ENCODE results near the gene LURAP1L. TPM values are rescaled to one million over a fixed set of nuclear protein-coding genes. Genes with fewer than 3 reads are reported as not detected.

The LURAP1L gene
- total RNA-seq, 1 donor from 2014 or later, result 13.3 TPM

DNA sequence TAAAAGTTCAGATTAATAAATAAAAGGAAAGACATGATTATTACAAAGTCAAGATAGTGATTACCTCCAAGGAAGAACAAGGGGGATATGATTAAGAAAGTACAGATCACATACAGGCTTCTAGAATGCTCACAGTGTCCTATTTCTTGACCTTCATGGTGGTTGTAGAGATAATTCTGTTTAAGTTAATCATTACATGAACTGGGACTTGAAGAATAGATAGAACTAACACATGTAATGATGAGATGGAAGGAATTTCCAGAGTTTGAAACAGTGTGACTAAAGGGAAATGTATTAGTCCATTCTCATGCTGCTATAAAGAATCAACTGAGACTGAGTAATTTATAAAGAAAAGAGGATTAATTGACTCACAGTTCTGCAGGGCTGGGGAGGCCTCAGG lies 72.7 kb downstream of the LURAP1L start:
- H3K27ac ChIP-seq (ENCODE audit: low read depth, low read length), result no peak overlapping the region
- no peaks in the 10 kb centered on the region for H3K36me3 ChIP-seq (ENCODE audit: insufficient read depth, low read length)
- H3K9ac ChIP-seq (ENCODE audit: low read length), result no peak overlapping the region
- Mint-ChIP-seq H3K4me3 (ENCODE audit: unreplicated experiment) (no peak overlapping the region), H3K27ac (ENCODE audit: unreplicated experiment) (no peak overlapping the region), H3K36me3 (ENCODE audit: low read depth, unreplicated experiment) (no peaks in the 10 kb centered on the region), H3K27me3 (ENCODE audit: low read depth, unreplicated experiment) (no peaks in the 10 kb centered on the region), H3K9me3 (ENCODE audit: unreplicated experiment) (peaks cover 3% of the 10 kb centered on the region), H3K4me1 (ENCODE audit: low read depth, unreplicated experiment) (no peaks in the 10 kb centered on the region)
- H2AFZ ChIP-seq (ENCODE audit: low read depth, low read length), result no peak overlapping the region
- DNase-seq (ENCODE audit: low read depth), result no peak
- TF ChIP-seq EZH2 (IDR thresholded peaks at IDR 0.05; ENCODE audit: insufficient read depth, low read length), result no peak
- TF ChIP-seq, protein P1, sequence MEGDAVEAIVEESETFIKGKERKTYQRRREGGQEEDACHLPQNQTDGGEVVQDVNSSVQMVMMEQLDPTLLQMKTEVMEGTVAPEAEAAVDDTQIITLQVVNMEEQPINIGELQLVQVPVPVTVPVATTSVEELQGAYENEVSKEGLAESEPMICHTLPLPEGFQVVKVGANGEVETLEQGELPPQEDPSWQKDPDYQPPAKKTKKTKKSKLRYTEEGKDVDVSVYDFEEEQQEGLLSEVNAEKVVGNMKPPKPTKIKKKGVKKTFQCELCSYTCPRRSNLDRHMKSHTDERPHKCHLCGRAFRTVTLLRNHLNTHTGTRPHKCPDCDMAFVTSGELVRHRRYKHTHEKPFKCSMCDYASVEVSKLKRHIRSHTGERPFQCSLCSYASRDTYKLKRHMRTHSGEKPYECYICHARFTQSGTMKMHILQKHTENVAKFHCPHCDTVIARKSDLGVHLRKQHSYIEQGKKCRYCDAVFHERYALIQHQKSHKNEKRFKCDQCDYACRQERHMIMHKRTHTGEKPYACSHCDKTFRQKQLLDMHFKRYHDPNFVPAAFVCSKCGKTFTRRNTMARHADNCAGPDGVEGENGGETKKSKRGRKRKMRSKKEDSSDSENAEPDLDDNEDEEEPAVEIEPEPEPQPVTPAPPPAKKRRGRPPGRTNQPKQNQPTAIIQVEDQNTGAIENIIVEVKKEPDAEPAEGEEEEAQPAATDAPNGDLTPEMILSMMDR (IDR thresholded peaks at IDR 0.05; ENCODE audit: insufficient read depth, low read depth, low read length), result no peak
- H3K4me2 ChIP-seq (ENCODE audit: low read length), result no peak overlapping the region
- H3K79me2 ChIP-seq (ENCODE audit: insufficient read depth, low read length), result no peaks in the 10 kb centered on the region
- H3K4me3 ChIP-seq (ENCODE audit: insufficient read depth, low read depth, low read length), result no peak overlapping the region
- FAIRE-seq, result no peak
- no peaks in the 10 kb centered on the region for H3K27me3 ChIP-seq (ENCODE audit: insufficient read depth, low read length)
- H3K4me1 ChIP-seq (ENCODE audit: insufficient read depth, low read length), result no peaks in the 10 kb centered on the region
- no peaks in the 10 kb centered on the region for H3K9me3 ChIP-seq (ENCODE audit: insufficient read depth, low read depth, low read length)
- no peaks in the 10 kb centered on the region for H4K20me1 ChIP-seq (ENCODE audit: insufficient read depth, low read length)

DNA sequence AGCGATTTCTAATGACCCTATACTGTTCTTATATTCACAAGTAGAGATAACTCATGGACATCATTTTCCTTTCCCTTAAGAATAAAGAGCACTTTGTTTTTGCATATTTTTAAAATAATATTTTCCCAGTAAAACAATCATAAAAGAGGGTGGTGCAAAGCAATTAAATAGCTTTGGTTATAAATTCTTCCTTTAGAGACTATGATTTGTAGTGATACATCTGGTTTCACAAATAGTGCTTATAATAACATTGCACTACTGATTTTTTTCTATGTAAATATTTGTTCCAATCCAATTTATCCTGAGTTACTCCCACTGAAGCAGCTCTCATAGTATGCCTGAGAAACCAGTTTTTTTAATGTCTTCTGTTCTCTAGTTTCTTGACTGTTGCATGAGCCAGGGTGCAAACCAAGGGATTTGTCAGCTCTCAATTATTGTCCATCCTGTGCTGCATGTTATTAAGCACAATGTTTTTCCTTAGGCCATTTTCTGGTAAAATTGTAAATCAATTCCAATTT lies 74.7 kb downstream of the LURAP1L start:
- no peak overlapping the region for H3K27ac ChIP-seq (ENCODE audit: low read depth, low read length)
- H3K4me3 ChIP-seq (ENCODE audit: insufficient read depth, low read depth, low read length), result no peak overlapping the region
- Mint-ChIP-seq H3K9me3 (ENCODE audit: unreplicated experiment) (peaks cover 3% of the 10 kb centered on the region), H3K36me3 (ENCODE audit: low read depth, unreplicated experiment) (no peaks in the 10 kb centered on the region), H3K4me1 (ENCODE audit: low read depth, unreplicated experiment) (peaks cover 5% of the 10 kb centered on the region), H3K27ac (ENCODE audit: unreplicated experiment) (no peak overlapping the region), H3K4me3 (ENCODE audit: unreplicated experiment) (no peak overlapping the region), H3K27me3 (ENCODE audit: low read depth, unreplicated experiment) (no peaks in the 10 kb centered on the region)
- H3K27me3 ChIP-seq (ENCODE audit: insufficient read depth, low read length), result no peaks in the 10 kb centered on the region
- H3K9ac ChIP-seq (ENCODE audit: low read length), result no peak overlapping the region
- no peak overlapping the region for H3K4me2 ChIP-seq (ENCODE audit: low read length)
- H2AFZ ChIP-seq (ENCODE audit: low read depth, low read length), result no peak overlapping the region
- H3K36me3 ChIP-seq (ENCODE audit: insufficient read depth, low read length), result no peaks in the 10 kb centered on the region
- TF ChIP-seq, protein P1 (IDR thresholded peaks at IDR 0.05; ENCODE audit: insufficient read depth, low read depth, low read length), result no peak
- TF ChIP-seq EZH2 (IDR thresholded peaks at IDR 0.05; ENCODE audit: insufficient read depth, low read length), result no peak
- FAIRE-seq (no peak), DNase-seq (ENCODE audit: low read depth) (no peak)
- H3K4me1 ChIP-seq (ENCODE audit: insufficient read depth, low read length), result no peaks in the 10 kb centered on the region
- no peaks in the 10 kb centered on the region for H3K79me2 ChIP-seq (ENCODE audit: insufficient read depth, low read length)
- H3K9me3 ChIP-seq (ENCODE audit: insufficient read depth, low read depth, low read length), result no peaks in the 10 kb centered on the region
- H4K20me1 ChIP-seq (ENCODE audit: insufficient read depth, low read length), result no peaks in the 10 kb centered on the region

DNA sequence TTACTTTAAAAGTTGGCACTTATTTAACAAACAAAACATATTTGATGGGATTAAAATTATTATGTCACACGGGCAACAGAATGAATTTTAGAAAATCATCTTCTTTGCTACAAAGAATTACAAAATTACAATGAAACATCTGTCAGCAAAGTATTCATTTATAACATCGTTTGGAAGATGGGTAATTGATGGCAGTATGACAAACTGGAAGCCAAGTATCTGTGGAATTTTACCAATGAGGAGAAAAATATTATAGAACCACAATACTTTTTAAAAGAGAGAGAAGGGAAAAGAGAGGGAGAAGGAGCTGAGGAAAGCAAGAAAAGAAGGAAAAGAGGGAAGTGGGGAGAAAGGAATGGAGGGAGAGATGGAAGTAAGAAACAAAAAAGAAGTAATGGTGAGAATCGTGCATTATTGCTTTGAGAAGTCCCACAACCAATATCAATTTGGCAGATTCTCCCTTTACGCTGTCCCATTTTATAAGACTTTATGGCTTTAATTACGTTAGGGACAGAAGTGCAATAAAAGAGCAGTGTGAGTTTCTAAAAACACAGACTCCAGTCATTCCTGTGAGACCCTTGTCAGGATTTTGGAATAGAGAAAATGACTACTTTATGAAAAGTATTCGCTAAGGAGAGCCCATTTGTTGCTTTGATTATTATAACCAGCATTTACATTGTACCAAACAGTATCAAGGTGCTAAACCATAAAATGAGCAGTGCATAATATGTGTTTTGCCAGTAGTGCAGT lies 76.7 kb downstream of the LURAP1L start:
- TF ChIP-seq, protein P1 (IDR thresholded peaks at IDR 0.05; ENCODE audit: insufficient read depth, low read depth, low read length), result no peak
- no peak for TF ChIP-seq EZH2 (IDR thresholded peaks at IDR 0.05; ENCODE audit: insufficient read depth, low read length)
- Histone ChIP-seq H3K4me3 (ENCODE audit: insufficient read depth, low read depth, low read length) (no peak overlapping the region), H3K79me2 (ENCODE audit: insufficient read depth, low read length) (no peaks in the 10 kb centered on the region), H3K4me2 (ENCODE audit: low read length) (no peak overlapping the region), H3K36me3 (ENCODE audit: insufficient read depth, low read length) (no peaks in the 10 kb centered on the region), H3K27ac (ENCODE audit: low read depth, low read length) (no peak overlapping the region), H3K9ac (ENCODE audit: low read length) (no peak overlapping the region), H3K27me3 (ENCODE audit: insufficient read depth, low read length) (no peaks in the 10 kb centered on the region), H2AFZ (ENCODE audit: low read depth, low read length) (no peak overlapping the region), H3K4me1 (ENCODE audit: insufficient read depth, low read length) (no peaks in the 10 kb centered on the region), H3K9me3 (ENCODE audit: insufficient read depth, low read depth, low read length) (no peaks in the 10 kb centered on the region), H4K20me1 (ENCODE audit: insufficient read depth, low read length) (no peaks in the 10 kb centered on the region)
- Mint-ChIP-seq H3K27ac (ENCODE audit: unreplicated experiment) (no peak overlapping the region), H3K27me3 (ENCODE audit: low read depth, unreplicated experiment) (no peaks in the 10 kb centered on the region), H3K4me3 (ENCODE audit: unreplicated experiment) (no peak overlapping the region), H3K36me3 (ENCODE audit: low read depth, unreplicated experiment) (no peaks in the 10 kb centered on the region), H3K9me3 (ENCODE audit: unreplicated experiment) (peaks cover 3% of the 10 kb centered on the region), H3K4me1 (ENCODE audit: low read depth, unreplicated experiment) (peaks cover 10% of the 10 kb centered on the region)
- DNase-seq (ENCODE audit: low read depth) (no peak), FAIRE-seq (no peak)
